Kidney epithelial cell (primary cell): ENCODE results near the gene GTPBP1. TPM values are rescaled to one million over a fixed set of nuclear protein-coding genes. Genes with fewer than 3 reads are reported as not detected.

ENCODE experiments used
- DNase-seq: peaks from one replicate; pipeline ENCODE4 v3.0.0-alpha.2; 2010; ENCODE audit warnings: low read depth
- H3K27me3 ChIP-seq: 2 replicates; pipeline ENCODE4 v1.6.0; 2011; ENCODE audit warnings: low read length; ENCODE audit not compliant: control insufficient read depth, insufficient read depth
- H3K36me3 ChIP-seq: 2 replicates; pipeline ENCODE4 v1.5.1; 2011; ENCODE audit warnings: low read length; ENCODE audit not compliant: control insufficient read depth, insufficient read depth
- H3K4me3 ChIP-seq: 2 replicates; pipeline ENCODE4 v1.5.1; 2011; ENCODE audit warnings: low read depth, mild to moderate bottlenecking, control low read depth, low read length
- CTCF ChIP-seq: IDR thresholded peaks from 2 replicates; pipeline ENCODE4 v1.5.1; 2011; ENCODE audit warnings: mild to moderate bottlenecking, moderate library complexity, low read length, control low read depth, inconsistent platforms; ENCODE audit not compliant: insufficient read depth, poor library complexity, severe bottlenecking
- total RNA-seq: library from RNA; depleted of rRNA; stranded (reverse); fragments of >200 nt; gene quantifications from 2 replicates; pipeline ENCODE4 v1.2.3, GENCODE V29; 2015

Gene GTPBP1
- total RNA-seq, 1 donor from 2014 or later: 33.0 TPM

GRCh38 chr22:38681582-38682335 lies 24.0 kb upstream of the GTPBP1 start, which contains the start of gene TOMM22:
TSS of gene TOMM22 (plus strand) at chr22:38681957. CDS start at chr22:38681979, 22 bp downstream.
- H3K27me3 ChIP-seq: no peaks in the 10 kb centered on the region
- H3K4me3 ChIP-seq: peak within 1 kb of the TSS; percentile 81
- TF ChIP-seq CTCF: peak; percentile 70
- peak; percentile 43 for DNase-seq
- H3K36me3 ChIP-seq: peaks cover 2% of the 10 kb centered on the region

GRCh38 chr22:38684895-38685294 lies 20.8 kb upstream of the GTPBP1 start:
- H3K36me3 ChIP-seq: peaks cover 8% of the 10 kb centered on the region
- no peaks in the 10 kb centered on the region for H3K27me3 ChIP-seq
- H3K4me3 ChIP-seq: no peak overlapping the region
- TF ChIP-seq CTCF: no peak
- DNase-seq: no peak

DNA sequence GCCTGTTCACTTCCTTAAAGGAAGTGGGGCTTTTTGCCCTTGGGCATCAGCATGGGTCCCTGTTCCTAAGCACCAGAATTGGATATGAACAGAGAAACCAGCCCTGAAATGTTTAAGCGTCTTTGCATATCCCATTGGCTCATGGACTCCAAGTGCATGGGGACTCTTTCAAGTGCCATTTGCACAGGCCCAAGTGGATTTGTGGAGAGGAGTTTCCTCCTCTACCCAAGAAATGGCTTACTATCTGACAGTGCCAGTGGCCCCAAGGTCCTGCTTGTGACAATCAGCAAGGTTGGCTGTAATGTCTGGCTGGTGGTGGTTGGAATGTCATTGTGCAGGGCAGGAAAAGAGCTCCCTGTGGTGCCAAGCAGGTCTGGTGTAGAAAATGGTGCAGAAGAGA lies 20.0 kb upstream of the GTPBP1 start:
- TF ChIP-seq CTCF: no peak
- DNase-seq: no peak
- Histone ChIP-seq H3K4me3 (no peak overlapping the region), H3K36me3 (peaks cover 8% of the 10 kb centered on the region), H3K27me3 (no peaks in the 10 kb centered on the region)

- H3K27me3 ChIP-seq: no peaks in the 10 kb centered on the region
- DNase-seq: no peak
- TF ChIP-seq CTCF: no peak
- H3K36me3 ChIP-seq: peaks cover 8% of the 10 kb centered on the region
- H3K4me3 ChIP-seq: no peak overlapping the region
These were observed 16.1 kb upstream of the GTPBP1 start for GRCh38 chr22:38689651-38690050.

DNA sequence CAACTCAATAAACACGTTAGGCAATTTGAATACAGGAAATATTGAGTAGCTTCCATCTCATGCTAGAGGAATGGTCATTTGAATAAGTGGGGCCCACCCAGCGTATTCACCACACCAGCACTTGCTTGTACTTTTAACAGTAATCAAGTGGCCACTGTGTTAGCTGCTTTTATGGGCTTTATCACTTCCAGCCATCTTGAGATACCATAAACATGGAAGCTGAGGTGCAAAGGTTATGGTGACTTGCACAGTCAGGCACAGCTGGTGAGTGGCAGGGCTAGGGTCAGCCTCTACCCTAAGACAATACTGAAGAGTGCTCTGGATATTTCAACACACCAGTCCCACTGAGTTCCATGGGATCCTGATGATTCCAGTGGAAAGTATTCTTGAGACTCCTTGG lies 11.7 kb upstream of the GTPBP1 start:
- H3K36me3 ChIP-seq: peaks cover under 1% of the 10 kb centered on the region
- TF ChIP-seq CTCF: no peak
- H3K27me3 ChIP-seq: no peaks in the 10 kb centered on the region
- DNase-seq: no peak
- H3K4me3 ChIP-seq: no peak overlapping the region

DNA sequence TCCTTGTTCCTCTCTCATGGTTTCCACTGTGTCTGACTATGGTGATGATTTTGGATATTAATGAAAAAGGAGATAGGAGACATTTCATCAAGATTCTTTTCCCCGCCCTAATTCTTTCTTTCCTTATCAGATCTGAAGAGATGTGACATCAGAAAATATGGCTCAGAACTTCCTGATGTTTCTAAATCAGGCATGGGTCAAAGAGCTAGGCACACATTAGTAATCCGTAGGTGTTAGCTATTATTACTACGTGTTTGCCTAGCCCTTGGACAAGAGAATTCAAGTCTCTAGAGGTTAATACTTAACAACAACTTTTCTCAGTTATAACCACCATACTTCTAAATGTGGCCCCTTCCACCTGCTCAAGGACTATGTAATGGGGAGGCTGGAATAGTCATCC lies 10.8 kb upstream of the GTPBP1 start:
- no peaks in the 10 kb centered on the region for H3K27me3 ChIP-seq
- no peak overlapping the region for H3K4me3 ChIP-seq
- no peak for DNase-seq
- no peaks in the 10 kb centered on the region for H3K36me3 ChIP-seq
- no peak for TF ChIP-seq CTCF
